Parathyroid adenoma (tissue), 2 donors: ENCODE measurements around the gene ABCF1.

ENCODE experiments used
- H2AFZ ChIP-seq: fragments of 300-600 bp; sonication (generic); one replicate; pipeline ENCODE4 v1.7.0; 2017; ENCODE audit warnings: antibody characterized with exemption, mild to moderate bottlenecking
- H3K27ac ChIP-seq: fragments of 300-600 bp; sonication (generic); one replicate; pipeline ENCODE4 v1.7.0; 2017
- H3K27me3 ChIP-seq: fragments of 300-600 bp; sonication (generic); one replicate; pipeline ENCODE4 v1.7.0; 2017; ENCODE audit warnings: low read length; ENCODE audit not compliant: control insufficient read depth, insufficient read depth
- H3K36me3 ChIP-seq: fragments of 300-600 bp; sonication (generic); one replicate; pipeline ENCODE4 v1.7.0; 2017; ENCODE audit warnings: low read length; ENCODE audit not compliant: control insufficient read depth, insufficient read depth
- H3K4me1 ChIP-seq: fragments of 300-600 bp; sonication (generic); one replicate; pipeline ENCODE4 v1.7.0; 2017; ENCODE audit warnings: control low read depth
- H3K4me2 ChIP-seq: fragments of 300-600 bp; sonication (generic); one replicate; pipeline ENCODE4 v1.7.0; 2017; ENCODE audit warnings: low read length
- H3K4me3 ChIP-seq: fragments of 300-600 bp; sonication (generic); one replicate; pipeline ENCODE4 v1.7.0; 2017; ENCODE audit warnings: low read depth, low read length
- H3K79me2 ChIP-seq: fragments of 300-600 bp; sonication (generic); one replicate; pipeline ENCODE4 v1.7.0; 2017; ENCODE audit warnings: control low read depth
- H3K9ac ChIP-seq: fragments of 300-600 bp; sonication (generic); one replicate; pipeline ENCODE4 v1.7.0; 2017; ENCODE audit warnings: mild to moderate bottlenecking
- H3K9me3 ChIP-seq: fragments of 300-600 bp; sonication (generic); one replicate; pipeline ENCODE4 v1.7.0; 2017; ENCODE audit warnings: low read length; ENCODE audit not compliant: control insufficient read depth
- CTCF ChIP-seq: fragments of 300-600 bp; sonication (generic); IDR thresholded peaks from one replicate; pipeline ENCODE4 v1.7.0; 2017; ENCODE audit warnings: antibody characterized with exemption, mild to moderate bottlenecking
- donor health status: primary hyperparathyroidism.

The ABCF1 gene

GRCh38 chr6:30599625-30600324, 28.5 kb downstream of the ABCF1 start:
- Histone ChIP-seq H3K27me3 (no peaks in the 10 kb centered on the region), H3K4me3 (no peak overlapping the region), H3K79me2 (no peaks in the 10 kb centered on the region), H3K4me1 (peaks cover 4% of the 10 kb centered on the region), H2AFZ (no peak overlapping the region), H3K9me3 (no peaks in the 10 kb centered on the region), H3K4me2 (no peak overlapping the region), H3K9ac (no peak overlapping the region), H3K27ac (no peak overlapping the region), H3K36me3 (no peaks in the 10 kb centered on the region)
- TF ChIP-seq CTCF, result no peak

- no peaks in the 10 kb centered on the region for H3K36me3 ChIP-seq
These were observed 29.3 kb downstream of the ABCF1 start for GRCh38 chr6:30600451-30600961.

GRCh38 chr6:30601436-30601814, 30.2 kb downstream of the ABCF1 start:
- Histone ChIP-seq H3K9ac (no peak overlapping the region), H3K4me2 (no peak overlapping the region), H3K27me3 (no peaks in the 10 kb centered on the region), H3K4me1 (peaks cover 4% of the 10 kb centered on the region), H3K79me2 (no peaks in the 10 kb centered on the region), H3K36me3 (no peaks in the 10 kb centered on the region), H2AFZ (no peak overlapping the region), H3K9me3 (no peaks in the 10 kb centered on the region), H3K27ac (no peak overlapping the region), H3K4me3 (no peak overlapping the region)
- no peak for TF ChIP-seq CTCF

More at GRCh38 chr6:30600451-30600961, 29.3 kb downstream of the ABCF1 start:
- Histone ChIP-seq H3K9me3 (no peaks in the 10 kb centered on the region), H3K9ac (no peak overlapping the region), H3K27ac (no peak overlapping the region), H3K4me3 (no peak overlapping the region), H3K79me2 (no peaks in the 10 kb centered on the region), H2AFZ (no peak overlapping the region), H3K4me1 (peaks cover 4% of the 10 kb centered on the region), H3K27me3 (no peaks in the 10 kb centered on the region), H3K4me2 (no peak overlapping the region)
- TF ChIP-seq CTCF, result no peak

DNA sequence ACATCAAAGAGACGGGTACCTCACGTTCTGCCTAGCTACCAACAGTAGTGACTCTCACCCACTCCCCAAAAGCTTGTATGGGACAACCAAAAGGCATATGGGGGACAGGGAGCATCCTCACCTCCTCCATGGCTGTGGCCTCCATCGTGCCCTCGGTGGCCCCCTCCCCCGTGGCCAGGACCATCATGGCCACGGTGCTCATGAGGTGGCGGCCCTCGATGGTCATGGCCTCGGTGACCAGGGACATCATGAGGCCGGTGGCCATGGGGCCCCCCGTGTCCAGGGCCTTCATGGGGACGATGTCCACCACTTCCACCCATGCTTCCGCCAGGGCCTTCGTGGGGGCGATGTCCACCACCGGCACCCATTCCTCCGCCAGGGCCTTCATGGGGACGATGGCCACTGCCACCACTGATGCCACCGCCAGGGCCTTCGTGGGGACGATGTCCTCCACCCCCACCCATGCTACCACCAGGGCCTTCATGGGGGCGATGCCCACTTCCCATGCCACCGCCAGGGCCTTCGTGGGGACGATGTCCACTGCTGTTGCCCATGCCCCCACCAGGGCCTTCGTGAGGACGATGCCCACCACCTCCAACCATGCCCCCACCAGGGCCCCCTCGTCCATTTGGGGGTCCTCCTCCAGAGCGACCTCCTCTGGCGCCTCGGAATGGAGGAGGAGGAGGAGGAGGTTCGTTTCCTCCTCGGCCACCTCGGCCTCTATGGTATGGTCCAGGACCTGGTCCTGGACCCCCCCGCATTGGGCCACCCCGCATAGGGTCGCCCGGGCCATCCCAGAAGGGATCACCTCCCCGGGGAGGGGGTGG, 30.8 kb downstream of the ABCF1 start:
- H3K4me1 ChIP-seq, result peaks cover 4% of the 10 kb centered on the region
- H3K36me3 ChIP-seq, result no peaks in the 10 kb centered on the region
- H3K27ac ChIP-seq, result no peak overlapping the region

More for the DNA sequence above, 30.8 kb downstream of the ABCF1 start:
- Histone ChIP-seq H3K9ac (no peak overlapping the region), H3K4me3 (no peak overlapping the region), H2AFZ (no peak overlapping the region), H3K4me2 (no peak overlapping the region), H3K9me3 (no peaks in the 10 kb centered on the region), H3K27me3 (no peaks in the 10 kb centered on the region), H3K79me2 (no peaks in the 10 kb centered on the region)
- no peak for TF ChIP-seq CTCF
